A549 (cell line): ENCODE measurements around the gene TMEM185B. TPM values are rescaled to one million over a fixed set of nuclear protein-coding genes. Genes with fewer than 3 reads are reported as not detected.
"Not testable (repeated sequence)": the region's sequence is repeated elsewhere in the genome, so short reads cannot be mapped to it uniquely, and the experiment has no call there.

Source experiments
- ATAC-seq, 2 experiments: fragments of 200-7000 bp in 1 of 2; fragments of >200 bp in 1 of 2; cut with Nextera tagmentation in 1 of 2; cut with Tn5 transposase in 1 of 2; 3 replicates each; pipeline versions ENCODE4 v1.8.0 to v1.9.1; 2018 to 2020; ENCODE audit warnings: mild to moderate bottlenecking in 1 of 2, moderate library complexity in 1 of 2
- CTCF ChIA-PET: fragments of 300-600 bp; sonication (Branson Sonifier 250); formaldehyde crosslinking; extraction: SDS; loops from one replicate; lab custom pipeline; 2021; ENCODE audit warnings: antibody characterized with exemption, inconsistent platforms; lab: Yijun Ruan, JAX
- POLR2A ChIA-PET: fragments of 350-600 bp; formaldehyde crosslinking; extraction: SDS; loops from one replicate; lab custom pipeline; 2021; ENCODE audit warnings: antibody characterized with exemption, inconsistent platforms; lab: Yijun Ruan, JAX
- DNase-seq, 2 experiments: peaks; one replicate each; pipeline versions ENCODE4 v3.0.0 to v3.0.0-alpha.2; 2011 to 2016; ENCODE audit warnings: low read depth in 1 of 2, low spot score in 1 of 2
- FAIRE-seq: peaks from 2 replicates; lab custom pipeline; 2011; peaks lifted over from hg19 to GRCh38; lab: Jason Lieb, UNC
- H3K27ac ChIP-seq, 2 experiments: fragments of >200 bp; sonication (Bioruptor Twin); formaldehyde crosslinking; 3 replicates each; pipeline ENCODE4 v1.5.1; 2016 to 2017
- H3K4me1 ChIP-seq: fragments of >200 bp; sonication (Bioruptor Twin); formaldehyde crosslinking; 3 replicates; pipeline ENCODE4 v1.6.1; 2016
- H3K4me2 ChIP-seq: fragments of >200 bp; sonication (Bioruptor Twin); formaldehyde crosslinking; 3 replicates; pipeline ENCODE4 v1.6.1; 2016
- H3K4me3 ChIP-seq: fragments of >200 bp; sonication (Bioruptor Twin); formaldehyde crosslinking; 3 replicates; pipeline ENCODE4 v1.5.1; 2016
- H3K9me3 ChIP-seq: fragments of >200 bp; sonication (Bioruptor Twin); formaldehyde crosslinking; 3 replicates; pipeline ENCODE4 v1.6.1; 2016
- CBX8 ChIP-seq: fragments of 200-600 bp; sonication (generic); IDR thresholded peaks from 2 replicates; pipeline ENCODE4 v1.6.1; 2016
- CHD4 ChIP-seq: fragments of 200-600 bp; sonication (generic); IDR thresholded peaks from 2 replicates; pipeline ENCODE4 v1.6.1; 2016; ENCODE audit warnings: antibody characterized with exemption, mild to moderate bottlenecking, borderline replicate concordance
- EHF ChIP-seq: fragments of 250-450 bp; sonication (Bioruptor Pico); IDR thresholded peaks from 2 replicates; pipeline ENCODE4 v1.5.0; 2020; ENCODE audit warnings: mild to moderate bottlenecking
- ELK1 ChIP-seq: fragments of 150-350 bp; IDR thresholded peaks from 2 replicates; pipeline ENCODE4 v1.6.1; 2014; ENCODE audit warnings: low read depth, mild to moderate bottlenecking, low read length
- EP300 ChIP-seq, 2 experiments: fragments of >200 bp; sonication (Bioruptor Twin); formaldehyde crosslinking; IDR thresholded peaks; 2 replicates in 1 of 2; 3 replicates in 1 of 2; pipeline ENCODE4 v1.6.1; 2016 to 2017
- FOSL2 ChIP-seq, 2 experiments: fragments of 450-650 bp in 1 of 2; fragments of >200 bp in 1 of 2; sonication (Bioruptor Twin) in 1 of 2; formaldehyde crosslinking; IDR thresholded peaks; 2 replicates each; pipeline versions ENCODE4 v1.5.0 to v1.6.1; 2016 to 2020; ENCODE audit warnings: mild to moderate bottlenecking in 1 of 2, moderate library complexity in 1 of 2
- FOXS1 ChIP-seq: fragments of 250-450 bp; sonication (Bioruptor Pico); IDR thresholded peaks from 2 replicates; pipeline ENCODE4 v1.5.0; 2020; ENCODE audit warnings: mild to moderate bottlenecking, moderate library complexity
- GATA3 ChIP-seq: IDR thresholded peaks from 2 replicates; pipeline ENCODE4 v1.6.1; 2012; ENCODE audit warnings: borderline replicate concordance
- HDAC2 ChIP-seq: fragments of 200-600 bp; sonication (generic); IDR thresholded peaks from 2 replicates; pipeline ENCODE4 v1.6.1; 2016
- HES2 ChIP-seq: fragments of >200 bp; sonication (Bioruptor Twin); formaldehyde crosslinking; IDR thresholded peaks from 2 replicates; pipeline ENCODE4 v1.6.1; 2016
- HOXA7 ChIP-seq: fragments of 250-450 bp; sonication (Bioruptor Pico); IDR thresholded peaks from 2 replicates; pipeline ENCODE4 v1.5.0; 2020; ENCODE audit warnings: mild to moderate bottlenecking, moderate library complexity
- JUN ChIP-seq, 2 experiments: fragments of >200 bp; sonication (Bioruptor Twin); formaldehyde crosslinking; IDR thresholded peaks; 2 replicates in 1 of 2; 3 replicates in 1 of 2; pipeline ENCODE4 v1.6.1; 2016 to 2017
- KDM5A ChIP-seq: fragments of 200-600 bp; sonication (generic); IDR thresholded peaks from 2 replicates; pipeline ENCODE4 v1.6.1; 2016; ENCODE audit warnings: antibody characterized with exemption, mild to moderate bottlenecking
- MAFK ChIP-seq: fragments of 450-650 bp; IDR thresholded peaks from 2 replicates; pipeline ENCODE4 v1.6.1; 2014; ENCODE audit not compliant: partially characterized antibody
- NPAS2 ChIP-seq: fragments of 250-450 bp; sonication (Bioruptor Pico); IDR thresholded peaks from 2 replicates; pipeline ENCODE4 v1.8.0; 2022; ENCODE audit warnings: mild to moderate bottlenecking, moderate library complexity, borderline replicate concordance
- POLR2A ChIP-seq: IDR thresholded peaks from 2 replicates; pipeline ENCODE4 v1.6.1; 2012; ENCODE audit warnings: mild to moderate bottlenecking, low read length
- POLR2AphosphoS2 ChIP-seq: conservative IDR thresholded peaks from 2 replicates; pipeline ENCODE4 v1.6.1; 2012; ENCODE audit warnings: low read length, improper control_type of control experiment, inconsistent platforms
- RCOR1 ChIP-seq: fragments of 150-350 bp; IDR thresholded peaks from 2 replicates; pipeline ENCODE4 v1.6.1; 2014; ENCODE audit warnings: antibody characterized with exemption, low read length, low read depth
- RFX5 ChIP-seq: fragments of 450-650 bp; IDR thresholded peaks from 2 replicates; pipeline ENCODE4 v1.7.1; 2014; ENCODE audit warnings: antibody characterized with exemption, mild to moderate bottlenecking, moderate library complexity
- SMC3 ChIP-seq: fragments of >200 bp; sonication (Bioruptor Twin); formaldehyde crosslinking; IDR thresholded peaks from 3 replicates; pipeline ENCODE4 v1.6.1; 2018; ENCODE audit warnings: inconsistent platforms
- TP53 ChIP-seq: fragments of 250-450 bp; sonication (Bioruptor Pico); IDR thresholded peaks from 2 replicates; pipeline ENCODE4 v1.5.0; 2021; ENCODE audit warnings: mild to moderate bottlenecking, moderate library complexity
- ZC3H11A ChIP-seq: fragments of 450-650 bp; IDR thresholded peaks from 2 replicates; pipeline ENCODE4 v1.6.1; 2014; ENCODE audit warnings: antibody characterized with exemption, mild to moderate bottlenecking
- ZNF302 ChIP-seq: fragments of 250-450 bp; sonication (Bioruptor Pico); IDR thresholded peaks from 2 replicates; pipeline ENCODE4 v1.9.0; 2021; ENCODE audit warnings: inconsistent platforms, mild to moderate bottlenecking, moderate library complexity
- ZSCAN20 ChIP-seq: fragments of 250-450 bp; sonication (Bioruptor Pico); IDR thresholded peaks from 2 replicates; pipeline ENCODE4 v1.8.0; 2022; ENCODE audit warnings: mild to moderate bottlenecking, moderate library complexity
- WGBS: methylation state at CpG from one replicate; pipeline ENCODE4 v1.1.6; 2017; ENCODE audit errors: missing lambda C conversion rate; 5-methylcytosine and 5-hydroxymethylcytosine counted together
- polyA plus RNA-seq, 4 experiments: library from polyadenylated mRNA; depleted of rRNA in 3 of 4; stranded (reverse); fragments of >200 nt; fragmentation: RNase III in 1 of 4; extraction: RNeasy Plus Mini Kit Qiagen cat#74134 plus additional on column Dnase treatment in 1 of 4; gene quantifications; 2 replicates in 3 of 4; 3 replicates in 1 of 4; pipeline ENCODE4 v1.2.3, GENCODE V29; 2011 to 2017
- TF ChIP-seq, protein P1 (sequence below): fragments of 200-600 bp; sonication (generic); IDR thresholded peaks from 2 replicates; pipeline ENCODE4 v1.6.1; 2016; ENCODE audit warnings: antibody characterized with exemption, mild to moderate bottlenecking, moderate library complexity
- TF ChIP-seq, protein P2 (sequence below): IDR thresholded peaks from 2 replicates; pipeline ENCODE4 v1.6.1; 2012

TMEM185B gene
- polyA plus RNA-seq, 2 of the 4 experiments (the other 2 are of a cell fraction), result 30.3 to 41.8 TPM

DNA sequence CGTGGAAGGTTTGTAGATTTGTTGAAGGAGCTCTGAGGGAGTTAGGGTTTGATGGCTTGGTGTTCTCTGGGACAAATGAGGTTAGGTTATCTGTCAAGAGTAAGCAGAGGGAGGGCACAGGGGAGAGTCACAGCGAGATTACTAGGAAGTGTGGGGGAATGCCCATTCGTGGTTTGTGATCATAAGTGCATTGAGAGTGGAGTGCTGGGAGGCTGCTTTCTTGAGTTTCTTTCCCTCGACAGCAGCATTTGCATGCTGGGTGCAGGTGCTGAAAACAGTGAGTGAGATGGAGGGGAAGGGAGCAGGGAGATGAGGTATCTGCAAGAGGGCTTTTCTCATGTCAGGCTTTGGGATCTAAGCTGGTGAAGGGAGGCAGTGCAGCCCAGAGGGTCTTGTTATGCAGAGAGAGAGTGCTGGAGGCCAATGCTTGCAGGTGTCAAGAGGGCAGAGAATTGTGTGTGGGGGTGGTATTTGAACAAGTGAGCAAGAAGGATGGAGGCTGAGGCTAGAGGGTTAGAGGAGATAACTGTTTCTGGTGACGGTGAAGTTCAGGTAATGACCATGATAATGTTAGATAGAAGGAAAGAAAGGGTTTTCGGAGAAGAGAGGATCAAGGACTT, 38.3 kb upstream of the TMEM185B start:
- TF ChIP-seq KDM5A (no peak), SMC3 (no peak), HDAC2 (no peak), HES2 (no peak), EP300 (IDR thresholded peaks at IDR 0.05) (no peak), CHD4 (no peak), RCOR1 (no peak), ZNF302 (CRISPR knock-in tag) (no peak), CBX8 (no peak), ZSCAN20 (CRISPR knock-in tag) (no peak), JUN (IDR thresholded peaks at IDR 0.05) (no peak), EHF (CRISPR knock-in tag) (no peak), TP53 (no peak), ZC3H11A (no peak)
- TF ChIP-seq, protein P1, sequence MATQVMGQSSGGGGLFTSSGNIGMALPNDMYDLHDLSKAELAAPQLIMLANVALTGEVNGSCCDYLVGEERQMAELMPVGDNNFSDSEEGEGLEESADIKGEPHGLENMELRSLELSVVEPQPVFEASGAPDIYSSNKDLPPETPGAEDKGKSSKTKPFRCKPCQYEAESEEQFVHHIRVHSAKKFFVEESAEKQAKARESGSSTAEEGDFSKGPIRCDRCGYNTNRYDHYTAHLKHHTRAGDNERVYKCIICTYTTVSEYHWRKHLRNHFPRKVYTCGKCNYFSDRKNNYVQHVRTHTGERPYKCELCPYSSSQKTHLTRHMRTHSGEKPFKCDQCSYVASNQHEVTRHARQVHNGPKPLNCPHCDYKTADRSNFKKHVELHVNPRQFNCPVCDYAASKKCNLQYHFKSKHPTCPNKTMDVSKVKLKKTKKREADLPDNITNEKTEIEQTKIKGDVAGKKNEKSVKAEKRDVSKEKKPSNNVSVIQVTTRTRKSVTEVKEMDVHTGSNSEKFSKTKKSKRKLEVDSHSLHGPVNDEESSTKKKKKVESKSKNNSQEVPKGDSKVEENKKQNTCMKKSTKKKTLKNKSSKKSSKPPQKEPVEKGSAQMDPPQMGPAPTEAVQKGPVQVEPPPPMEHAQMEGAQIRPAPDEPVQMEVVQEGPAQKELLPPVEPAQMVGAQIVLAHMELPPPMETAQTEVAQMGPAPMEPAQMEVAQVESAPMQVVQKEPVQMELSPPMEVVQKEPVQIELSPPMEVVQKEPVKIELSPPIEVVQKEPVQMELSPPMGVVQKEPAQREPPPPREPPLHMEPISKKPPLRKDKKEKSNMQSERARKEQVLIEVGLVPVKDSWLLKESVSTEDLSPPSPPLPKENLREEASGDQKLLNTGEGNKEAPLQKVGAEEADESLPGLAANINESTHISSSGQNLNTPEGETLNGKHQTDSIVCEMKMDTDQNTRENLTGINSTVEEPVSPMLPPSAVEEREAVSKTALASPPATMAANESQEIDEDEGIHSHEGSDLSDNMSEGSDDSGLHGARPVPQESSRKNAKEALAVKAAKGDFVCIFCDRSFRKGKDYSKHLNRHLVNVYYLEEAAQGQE, result no peak
- TF ChIP-seq, protein P2, sequence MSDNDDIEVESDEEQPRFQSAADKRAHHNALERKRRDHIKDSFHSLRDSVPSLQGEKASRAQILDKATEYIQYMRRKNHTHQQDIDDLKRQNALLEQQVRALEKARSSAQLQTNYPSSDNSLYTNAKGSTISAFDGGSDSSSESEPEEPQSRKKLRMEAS, result no peak
- TF ChIP-seq, all 56 proteins: peak for 0
- ChIA-PET POLR2A (no interaction called here), CTCF (no interaction called here)
- Histone ChIP-seq H3K27ac (no peak overlapping the region), H3K4me3 (no peak overlapping the region), H3K4me1 (no peaks in the 10 kb centered on the region), H3K4me2 (no peak overlapping the region), H3K9me3 (peaks cover 6% of the 10 kb centered on the region; the same call in 1 of the 3 replicates)
- ATAC-seq (no peak), FAIRE-seq (no peak), DNase-seq (no peak)
- 91% methylated on average over 6 of the region's 6 CpGs for WGBS

DNA sequence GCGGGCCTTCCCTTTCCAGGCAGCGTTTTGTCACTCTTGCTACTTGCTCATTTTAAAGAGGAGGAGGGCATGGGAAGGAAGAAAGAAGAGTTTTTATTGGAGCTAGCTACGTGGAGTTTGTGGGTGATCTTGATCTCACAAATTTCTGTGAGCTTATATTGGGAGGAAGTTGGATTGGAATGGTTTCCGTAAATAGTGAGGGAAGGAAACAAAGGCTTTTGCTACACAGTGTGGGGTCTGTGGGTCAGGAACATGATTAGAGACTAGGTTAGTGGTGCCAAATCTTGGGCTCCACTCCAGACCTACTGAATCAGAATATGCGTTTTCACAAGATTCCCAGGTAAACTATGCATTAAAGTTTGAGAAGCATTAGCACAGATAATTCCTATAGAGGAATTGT, 37.5 kb upstream of the TMEM185B start:
- Histone ChIP-seq H3K4me3 (no peak overlapping the region), H3K4me2 (no peak overlapping the region), H3K27ac (no peak overlapping the region), H3K4me1 (no peaks in the 10 kb centered on the region), H3K9me3 (peaks cover 6% of the 10 kb centered on the region; the same call in 1 of the 3 replicates)
- ATAC-seq, result no peak
- FAIRE-seq, result no peak
- WGBS, result 96% methylated on average over 5 of the region's 5 CpGs
- DNase-seq, result no peak
- TF ChIP-seq POLR2AphosphoS2, result no peak
- no peak for TF ChIP-seq MAFK
- TF ChIP-seq ZNF302 (CRISPR knock-in tag), result no peak
- TF ChIP-seq FOXS1, result no peak
- no peak for TF ChIP-seq RFX5
- no peak for TF ChIP-seq NPAS2 (CRISPR knock-in tag)
- no peak for TF ChIP-seq HOXA7 (CRISPR knock-in tag)
- TF ChIP-seq ZC3H11A, result no peak
- TF ChIP-seq FOSL2 (IDR thresholded peaks at IDR 0.05), result no peak
- TF ChIP-seq FOSL2 (CRISPR knock-in tag; IDR thresholded peaks at IDR 0.05), result no peak
- no peak for TF ChIP-seq GATA3
- no peak for TF ChIP-seq POLR2A
- TF ChIP-seq ELK1, result no peak
- ChIA-PET CTCF (no interaction called here), POLR2A (no interaction called here)

DNA sequence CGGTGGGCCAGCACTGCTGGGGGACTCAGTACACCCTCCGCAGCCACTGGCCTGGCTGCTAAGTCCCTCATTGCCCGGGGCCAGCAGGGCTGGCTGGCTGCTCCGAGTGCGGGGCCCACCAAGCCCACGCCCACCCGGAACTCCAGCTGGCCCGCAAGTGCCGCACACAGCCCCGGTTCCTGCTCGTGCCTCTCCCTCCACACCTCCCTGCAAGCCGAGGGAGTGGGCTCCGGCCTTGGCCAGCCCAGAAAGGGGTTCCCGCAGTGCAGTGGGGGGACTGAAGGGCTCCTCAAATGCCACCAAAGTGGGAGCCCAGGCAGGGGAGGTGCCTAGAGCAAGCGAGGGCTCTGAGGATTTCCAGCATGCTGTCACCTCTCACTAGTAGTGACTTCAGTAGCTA, 36.7 kb upstream of the TMEM185B start:
- H3K4me2 ChIP-seq, CTCF ChIA-PET, POLR2A ChIA-PET, FAIRE-seq, ATAC-seq, H3K9me3 ChIP-seq, DNase-seq, H3K4me3 ChIP-seq, H3K27ac ChIP-seq, H3K4me1 ChIP-seq: not testable (repeated sequence)
- 80% methylated on average over 1 of the region's 15 CpGs for WGBS
